SK-N-SH (cell line): ENCODE data around the gene STPG2. TPM values are rescaled to one million over a fixed set of nuclear protein-coding genes. Genes with fewer than 3 reads are reported as not detected.
A peak's percentile ranks its signal among the peaks of the same experiment; 100 is the strongest.

ENCODE experiments used
- CTCF ChIA-PET: fragments of 300-600, 350-600 bp; formaldehyde crosslinking; extraction: SDS; loops from one replicate; lab custom pipeline; 2021; lab: Yijun Ruan, JAX
- POLR2A ChIA-PET: fragments of 350-600 bp; sonication (Branson Sonifier 250); formaldehyde crosslinking; extraction: SDS; loops from one replicate; lab custom pipeline; 2020; ENCODE audit warnings: antibody characterized with exemption, inconsistent platforms; lab: Yijun Ruan, JAX
- DNase-seq: peaks from one replicate; pipeline ENCODE4 v3.0.0; 2012
- H2AFZ ChIP-seq: fragments of 200-600 bp; sonication (generic); 2 replicates; pipeline ENCODE4 v1.8.1; 2016; ENCODE audit warnings: antibody characterized with exemption, mild to moderate bottlenecking, low read depth
- H3F3A ChIP-seq: fragments of 200-600 bp; sonication (generic); replicated peaks from 2 replicates; pipeline ENCODE3; 2016; ENCODE audit warnings: antibody characterized with exemption, mild to moderate bottlenecking; ENCODE audit not compliant: insufficient read depth
- H3K27ac ChIP-seq, 2 experiments: fragments of 200-500 bp in 1 of 2; fragments of 200-600 bp in 1 of 2; sonication (Bioruptor generic) in 1 of 2; sonication (generic), shearing (Covaris generic) in 1 of 2; 2 replicates each; pipeline versions ENCODE4 v1.5.1 to v1.6.1; 2014 to 2016; ENCODE audit warnings: low read depth in 2 of 2, inconsistent platforms in 1 of 2, low read length in 1 of 2, mild to moderate bottlenecking in 1 of 2, mixed read lengths in 1 of 2
- H3K27me3 ChIP-seq: fragments of 200-600 bp; sonication (generic), shearing (Covaris generic); 2 replicates; pipeline ENCODE4 v1.6.1; 2016; ENCODE audit warnings: mixed run types; ENCODE audit not compliant: insufficient read depth
- H3K36me3 ChIP-seq, 2 experiments: fragments of 200-500 bp in 1 of 2; fragments of 200-600 bp in 1 of 2; sonication (Bioruptor generic) in 1 of 2; sonication (generic) in 1 of 2; replicated peaks in 1 of 2; 2 replicates each; pipeline versions ENCODE3 to v1.5.1; 2014 to 2016; ENCODE audit warnings: low read length in 1 of 2, mild to moderate bottlenecking in 1 of 2; ENCODE audit not compliant: insufficient read depth in 2 of 2, control insufficient read depth in 1 of 2
- H3K4me1 ChIP-seq, 2 experiments: fragments of 200-500 bp in 1 of 2; fragments of 200-600 bp in 1 of 2; sonication (Bioruptor generic) in 1 of 2; sonication (generic), shearing (Covaris generic) in 1 of 2; 2 replicates each; pipeline versions ENCODE4 v1.5.1 to v1.6.1; 2014 to 2016; ENCODE audit warnings: low read depth in 1 of 2, low read length in 1 of 2, mixed run types in 1 of 2; ENCODE audit not compliant: insufficient read depth in 2 of 2, control insufficient read depth in 1 of 2
- H3K4me2 ChIP-seq: fragments of 200-600 bp; sonication (generic), shearing (Covaris generic); 2 replicates; pipeline ENCODE4 v1.6.1; 2017; ENCODE audit warnings: mixed run types
- H3K4me3 ChIP-seq, 2 experiments: fragments of 200-500 bp in 1 of 2; fragments of 200-600 bp in 1 of 2; sonication (Bioruptor generic) in 1 of 2; sonication (generic), shearing (Covaris generic) in 1 of 2; 2 replicates each; pipeline versions ENCODE4 v1.5.1 to v1.8.1; 2014 to 2016; ENCODE audit warnings: low read depth in 2 of 2, inconsistent platforms in 1 of 2, low read length in 1 of 2, mild to moderate bottlenecking in 1 of 2, mixed read lengths in 1 of 2, moderate library complexity in 1 of 2
- H3K79me2 ChIP-seq: fragments of 200-600 bp; sonication (generic); 2 replicates; pipeline ENCODE4 v1.8.1; 2017; ENCODE audit warnings: mild to moderate bottlenecking; ENCODE audit not compliant: insufficient read depth
- H3K9ac ChIP-seq: fragments of 200-600 bp; sonication (generic); 2 replicates; pipeline ENCODE4 v1.6.1; 2017; ENCODE audit warnings: mixed run types
- H3K9me2 ChIP-seq: fragments of 200-600 bp; sonication (generic); 2 replicates; pipeline ENCODE4 v1.6.1; 2017; ENCODE audit warnings: mixed run types
- H3K9me3 ChIP-seq: fragments of 200-600 bp; sonication (generic); 2 replicates; pipeline ENCODE4 v1.6.1; 2017; ENCODE audit warnings: mixed run types, mild to moderate bottlenecking, moderate library complexity
- H4K20me1 ChIP-seq: fragments of 200-600 bp; sonication (generic); 2 replicates; pipeline ENCODE4 v1.6.1; 2017; ENCODE audit warnings: mild to moderate bottlenecking, mixed run types; ENCODE audit not compliant: insufficient read depth
- ELF1 ChIP-seq: IDR thresholded peaks from 2 replicates; pipeline ENCODE4 v1.4.0; 2012
- EP300 ChIP-seq, 2 experiments: IDR thresholded peaks; 2 replicates each; pipeline versions ENCODE4 v1.4.0 to v1.6.1; 2012; ENCODE audit warnings: borderline replicate concordance in 1 of 2, low read depth in 1 of 2, low read length in 1 of 2
- FOSL2 ChIP-seq: IDR thresholded peaks from 2 replicates; pipeline ENCODE4 v1.4.0; 2012; ENCODE audit warnings: low read depth, mild to moderate bottlenecking, moderate library complexity, borderline replicate concordance
- FOXM1 ChIP-seq: IDR thresholded peaks from 2 replicates; pipeline ENCODE4 v1.4.0; 2012; ENCODE audit warnings: low read depth, mild to moderate bottlenecking
- GABPA ChIP-seq: IDR thresholded peaks from 2 replicates; pipeline ENCODE4 v1.4.0; 2012; ENCODE audit warnings: low read depth, mild to moderate bottlenecking
- JUND ChIP-seq: IDR thresholded peaks from 2 replicates; pipeline ENCODE4 v1.4.0; 2012
- NFIC ChIP-seq: IDR thresholded peaks from 2 replicates; pipeline ENCODE4 v1.4.0; 2012; ENCODE audit warnings: borderline replicate concordance
- NRF1 ChIP-seq: IDR thresholded peaks from 2 replicates; pipeline ENCODE4 v1.6.1; 2012; ENCODE audit warnings: low read depth, mild to moderate bottlenecking, low read length
- RAD21 ChIP-seq: IDR thresholded peaks from 2 replicates; pipeline ENCODE4 v1.6.1; 2012; ENCODE audit warnings: mild to moderate bottlenecking, low read length
- RCOR1 ChIP-seq: fragments of 150-350 bp; IDR thresholded peaks from 2 replicates; pipeline ENCODE4 v1.6.1; 2017; ENCODE audit warnings: antibody characterized with exemption, low read length
- RFX5 ChIP-seq: IDR thresholded peaks from 2 replicates; pipeline ENCODE4 v1.6.1; 2012; ENCODE audit warnings: mild to moderate bottlenecking, improper control_type of control experiment, low read length
- RXRA ChIP-seq: IDR thresholded peaks from 2 replicates; pipeline ENCODE4 v1.4.0; 2012; ENCODE audit warnings: low read depth, mild to moderate bottlenecking, borderline replicate concordance
- SMC3 ChIP-seq: IDR thresholded peaks from 2 replicates; pipeline ENCODE4 v1.6.1; 2012; ENCODE audit warnings: low read depth, low read length, improper control_type of control experiment
- TCF12 ChIP-seq: IDR thresholded peaks from 2 replicates; pipeline ENCODE4 v1.4.0; 2012
- TEAD4 ChIP-seq: IDR thresholded peaks from 2 replicates; pipeline ENCODE4 v1.4.0; 2012; ENCODE audit warnings: mild to moderate bottlenecking, borderline replicate concordance; ENCODE audit not compliant: insufficient read depth
- WGBS: methylation state at CpG from one replicate; pipeline ENCODE4 v1.1.6; 2017; ENCODE audit warnings: low lambda C conversion rate; 5-methylcytosine and 5-hydroxymethylcytosine counted together
- polyA plus RNA-seq, 3 experiments: library from polyadenylated mRNA; depleted of rRNA; stranded (reverse); fragments of >200 nt; gene quantifications; 2 replicates each; pipeline ENCODE4 v1.2.3, GENCODE V29; 2012
- TF ChIP-seq, protein P1 (sequence below): IDR thresholded peaks from 2 replicates; pipeline ENCODE4 v1.4.0; 2012; ENCODE audit warnings: low read depth
- TF ChIP-seq, protein P2 (sequence below): IDR thresholded peaks from 2 replicates; pipeline ENCODE4; 2012

STPG2 gene
- polyA plus RNA-seq, 1 of the 3 experiments (the other 2 are of a cell fraction), result not detected

DNA sequence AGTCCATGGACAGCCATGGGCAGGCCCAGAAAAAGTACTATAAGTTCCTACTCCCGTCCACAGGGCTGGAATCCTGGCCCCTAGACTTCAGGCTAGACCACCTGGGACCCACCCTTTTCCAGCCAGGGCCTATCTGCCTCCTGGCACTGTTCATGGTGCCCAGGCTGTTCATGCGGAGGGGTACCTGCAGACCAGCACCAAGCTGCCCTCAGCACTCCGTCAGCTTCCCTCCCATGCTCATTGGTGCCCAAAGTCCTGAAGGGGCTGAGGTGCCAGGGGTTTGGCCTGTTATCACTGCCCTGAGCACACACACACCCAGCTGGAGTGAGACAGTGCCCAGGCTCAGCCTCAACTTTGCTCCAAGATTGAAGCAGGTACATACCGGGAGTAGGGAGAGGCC lies 477.7 kb downstream of the STPG2 start:
- TF ChIP-seq FOXM1 (no peak), RCOR1 (no peak)
- no peak overlapping the region for H3K27ac ChIP-seq
- H3K4me2 ChIP-seq, result no peak overlapping the region
- H3F3A ChIP-seq, result no peaks in the 10 kb centered on the region
- H3K36me3 ChIP-seq, result no peaks in the 10 kb centered on the region
- no peaks in the 10 kb centered on the region for H4K20me1 ChIP-seq
- no peaks in the 10 kb centered on the region for H3K9me3 ChIP-seq
- H2AFZ ChIP-seq, result no peak overlapping the region
- H3K9ac ChIP-seq, result no peak overlapping the region
- H3K4me1 ChIP-seq, result peaks cover 0 to 10% of the 10 kb centered on the region in 2 experiments; a peak in 1 of 4 replicates
- H3K27me3 ChIP-seq, result no peaks in the 10 kb centered on the region
- H3K4me3 ChIP-seq, result no peak overlapping the region
- DNase-seq, result no peak
- no peaks in the 10 kb centered on the region for H3K9me2 ChIP-seq
- ChIA-PET CTCF (no interaction called here), POLR2A (no interaction called here)
- WGBS, result 30% methylated on average over 3 of the region's 4 CpGs
- no peaks in the 10 kb centered on the region for H3K79me2 ChIP-seq

DNA sequence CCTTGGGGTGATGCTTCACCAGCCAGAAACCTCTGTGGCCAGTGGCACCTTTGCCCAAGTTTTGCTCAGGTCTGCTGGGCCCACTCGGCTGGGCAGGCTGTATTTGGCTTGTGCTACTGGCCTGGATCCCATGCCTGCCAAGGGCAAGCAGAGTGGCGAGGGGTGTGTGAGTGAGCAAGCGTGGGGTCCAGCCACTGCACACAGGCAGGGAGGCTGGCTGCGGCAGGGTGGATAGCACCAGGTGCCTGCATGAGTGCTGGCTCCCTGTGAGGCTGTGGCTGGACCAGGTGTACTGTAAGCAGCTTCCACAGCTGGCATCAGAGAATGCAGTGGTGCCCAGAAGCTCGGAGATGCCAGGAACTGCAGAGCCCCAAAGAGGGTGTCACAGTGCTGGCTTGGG lies 478.5 kb downstream of the STPG2 start:
- H3K36me3 ChIP-seq, result no peaks in the 10 kb centered on the region
- H2AFZ ChIP-seq, result no peak overlapping the region
- no peaks in the 10 kb centered on the region for H3K79me2 ChIP-seq
- no peaks in the 10 kb centered on the region for H4K20me1 ChIP-seq
- WGBS, result 86% methylated on average over 4 of the region's 5 CpGs
- H3K9me2 ChIP-seq, result no peaks in the 10 kb centered on the region
- no peak overlapping the region for H3K4me2 ChIP-seq
- H3K9me3 ChIP-seq, result no peaks in the 10 kb centered on the region
- CTCF ChIA-PET, result interaction anchor here (0.7 kb wide), 1 partner anchor 18 kb away, joined by 3 read pairs; no protein-coding TSS in a partner anchor
- H3K4me3 ChIP-seq, result no peak overlapping the region
- H3F3A ChIP-seq, result no peaks in the 10 kb centered on the region
- no peak for DNase-seq
- H3K4me1 ChIP-seq, result peaks cover 0 to 10% of the 10 kb centered on the region in 2 experiments; a peak in 1 of 4 replicates
- POLR2A ChIA-PET, result no interaction called here
- TF ChIP-seq RXRA, result no peak
- no peak for TF ChIP-seq SMC3
- TF ChIP-seq, protein P1, sequence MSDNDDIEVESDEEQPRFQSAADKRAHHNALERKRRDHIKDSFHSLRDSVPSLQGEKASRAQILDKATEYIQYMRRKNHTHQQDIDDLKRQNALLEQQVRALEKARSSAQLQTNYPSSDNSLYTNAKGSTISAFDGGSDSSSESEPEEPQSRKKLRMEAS, result no peak
- no peak for TF ChIP-seq RCOR1
- TF ChIP-seq NRF1, result no peak
- no peak for TF ChIP-seq RFX5
- no peak for TF ChIP-seq ELF1
- no peak for TF ChIP-seq GABPA
- H3K9ac ChIP-seq, result no peak overlapping the region
- H3K27ac ChIP-seq, result no peak overlapping the region
- no peaks in the 10 kb centered on the region for H3K27me3 ChIP-seq

DNA sequence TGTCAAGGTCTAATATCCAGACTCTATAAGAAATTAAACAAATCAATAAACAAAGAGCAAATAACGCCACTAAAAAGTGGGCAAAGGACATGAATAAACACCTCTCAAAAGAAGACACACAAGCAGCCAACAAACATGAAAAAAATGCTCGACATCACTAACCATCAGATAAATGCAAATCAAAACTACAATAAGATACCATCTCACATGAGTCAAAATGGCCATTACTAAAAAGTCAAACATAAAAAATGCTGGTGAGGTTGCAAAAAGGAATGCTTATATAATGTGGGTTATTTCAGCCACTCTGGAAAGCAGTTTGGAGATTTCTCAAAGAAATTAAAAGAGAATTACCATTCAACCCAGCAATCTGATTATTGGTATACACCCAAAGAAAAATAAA lies 481.1 kb downstream of the STPG2 start:
- Histone ChIP-seq H3K36me3 (no peaks in the 10 kb centered on the region), H3K79me2 (no peaks in the 10 kb centered on the region), H3K4me1 (peaks cover 0 to 10% of the 10 kb centered on the region in 2 experiments; a peak in 1 of 4 replicates), H3K4me2 (no peak overlapping the region), H3K9ac (no peak overlapping the region), H2AFZ (no peak overlapping the region), H3K9me2 (no peaks in the 10 kb centered on the region), H3K27ac (peak overlapping the region in 1 of 2 experiments; percentile 73; a peak in 2 of 4 replicates), H3K9me3 (no peaks in the 10 kb centered on the region), H4K20me1 (no peaks in the 10 kb centered on the region), H3K4me3 (no peak overlapping the region), H3K27me3 (no peaks in the 10 kb centered on the region), H3F3A (no peaks in the 10 kb centered on the region)
- peak; percentile 44; the same call in 1 of the 2 replicates for TF ChIP-seq TEAD4
- no peak for TF ChIP-seq RAD21
- TF ChIP-seq NFIC, result peak; percentile 36; the same call in 1 of the 2 replicates
- TF ChIP-seq RXRA, result 0 out of 2 replicates have a peak, but pooled peaks have one; percentile 13
- TF ChIP-seq JUND, result peak; percentile 55
- TF ChIP-seq, protein P1, result no peak
- peak; percentile 46 for TF ChIP-seq TCF12
- peak in 1 of 2 experiments; percentile 66; a peak in 2 of 4 replicates for TF ChIP-seq EP300 (IDR thresholded peaks at IDR 0.05; ENCODE audit: borderline replicate concordance in 1 of 2, low read depth in 1 of 2, low read length in 1 of 2)
- TF ChIP-seq, protein P2, sequence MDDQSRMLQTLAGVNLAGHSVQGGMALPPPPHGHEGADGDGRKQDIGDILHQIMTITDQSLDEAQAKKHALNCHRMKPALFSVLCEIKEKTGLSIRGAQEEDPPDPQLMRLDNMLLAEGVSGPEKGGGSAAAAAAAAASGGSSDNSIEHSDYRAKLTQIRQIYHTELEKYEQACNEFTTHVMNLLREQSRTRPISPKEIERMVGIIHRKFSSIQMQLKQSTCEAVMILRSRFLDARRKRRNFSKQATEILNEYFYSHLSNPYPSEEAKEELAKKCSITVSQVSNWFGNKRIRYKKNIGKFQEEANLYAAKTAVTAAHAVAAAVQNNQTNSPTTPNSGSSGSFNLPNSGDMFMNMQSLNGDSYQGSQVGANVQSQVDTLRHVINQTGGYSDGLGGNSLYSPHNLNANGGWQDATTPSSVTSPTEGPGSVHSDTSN, result peak; percentile 60
- peak; percentile 45; the same call in 1 of the 2 replicates for TF ChIP-seq FOSL2
- ChIA-PET POLR2A (no interaction called here), CTCF (no interaction called here)
- WGBS, result 32% methylated on average over 2 of the region's 2 CpGs
- no peak for DNase-seq
